Measurements from ENCODE around the gene ARHGAP26. TPM values are rescaled to one million over a fixed set of nuclear protein-coding genes. Genes with fewer than 3 reads are reported as not detected.

The ARHGAP26 gene
- total and polyA plus RNA-seq, 9 donors, result 1.9 to 47.1 (median 12.0) TPM

GRCh38 chr5:143147383-143147782 lies 377.2 kb downstream of the ARHGAP26 start:
- Histone ChIP-seq H3K36me3 (no peaks in the 10 kb centered on the region), H3K9me3 (no peaks in the 10 kb centered on the region), H3K4me3 (no peak overlapping the region), H3K4me1 (ENCODE audit: insufficient read depth) (peaks cover 4% of the 10 kb centered on the region), H3K27me3 (no peaks in the 10 kb centered on the region), H3K27ac (no peak overlapping the region)
- 60 to 84% (median 75%) methylated on average over 4 of the region's 4 CpGs for WGBS, 3 donors
- intact Hi-C loops (cut with DNase I), result no loop called here
- DNase-seq, result no peak
- TF ChIP-seq EP300 (IDR thresholded peaks at IDR 0.05) (no peak), CTCF (IDR thresholded peaks at IDR 0.05) (no peak), POLR2A (IDR thresholded peaks at IDR 0.05) (no peak)

- WGBS, 3 donors, result 15 to 40% (median 23%) methylated on average over 6 of the region's 6 CpGs
- TF ChIP-seq POLR2A (IDR thresholded peaks at IDR 0.05) (no peak), EP300 (IDR thresholded peaks at IDR 0.05) (no peak), CTCF (IDR thresholded peaks at IDR 0.05) (no peak)
- Histone ChIP-seq H3K27ac (peak overlapping the region in 1 of 2 donors; percentile 54), H3K27me3 (no peaks in the 10 kb centered on the region), H3K4me1 (ENCODE audit: insufficient read depth) (peaks cover 4% of the 10 kb centered on the region), H3K36me3 (no peaks in the 10 kb centered on the region), H3K4me3 (no peak overlapping the region), H3K9me3 (no peaks in the 10 kb centered on the region)
- DNase-seq, result peak in 2 of 5 donors; percentile 26 to 34
- intact Hi-C loops (cut with DNase I), result no loop called here
Observed at GRCh38 chr5:143147902-143148301, 377.7 kb downstream of the ARHGAP26 start.

- peak in 1 of 5 donors; percentile 29 for DNase-seq
- TF ChIP-seq CTCF (IDR thresholded peaks at IDR 0.05) (no peak), EP300 (IDR thresholded peaks at IDR 0.05) (no peak), POLR2A (IDR thresholded peaks at IDR 0.05) (no peak)
Observed at GRCh38 chr5:143148771-143149170, 378.6 kb downstream of the ARHGAP26 start.

GRCh38 chr5:143149759-143150158 lies 379.6 kb downstream of the ARHGAP26 start:
- no peak overlapping the region for H3K27ac ChIP-seq
- TF ChIP-seq POLR2A (IDR thresholded peaks at IDR 0.05), result no peak
- TF ChIP-seq CTCF (IDR thresholded peaks at IDR 0.05), result no peak
- TF ChIP-seq EP300 (IDR thresholded peaks at IDR 0.05), result no peak
- DNase-seq, result no peak
- H3K4me1 ChIP-seq (ENCODE audit: insufficient read depth), result peaks cover 11% of the 10 kb centered on the region
- no peaks in the 10 kb centered on the region for H3K27me3 ChIP-seq
- no peak overlapping the region for H3K4me3 ChIP-seq
- no peaks in the 10 kb centered on the region for H3K9me3 ChIP-seq
- no peaks in the 10 kb centered on the region for H3K36me3 ChIP-seq
- intact Hi-C loops (cut with DNase I), result no loop called here

More at GRCh38 chr5:143148771-143149170, 378.6 kb downstream of the ARHGAP26 start:
- H3K27ac ChIP-seq, result peak overlapping the region in 1 of 2 donors; percentile 54
- no peak overlapping the region for H3K4me3 ChIP-seq
- intact Hi-C loops (cut with DNase I), result no loop called here
- no peaks in the 10 kb centered on the region for H3K27me3 ChIP-seq
- H3K4me1 ChIP-seq (ENCODE audit: insufficient read depth), result peaks cover 9% of the 10 kb centered on the region
- WGBS, 3 donors, result 87 to 89% (median 87%) methylated on average over 3 of the region's 3 CpGs
- no peaks in the 10 kb centered on the region for H3K36me3 ChIP-seq
- no peaks in the 10 kb centered on the region for H3K9me3 ChIP-seq
